ENCODE results near the gene TERF2IP.

Gene TERF2IP

DNA sequence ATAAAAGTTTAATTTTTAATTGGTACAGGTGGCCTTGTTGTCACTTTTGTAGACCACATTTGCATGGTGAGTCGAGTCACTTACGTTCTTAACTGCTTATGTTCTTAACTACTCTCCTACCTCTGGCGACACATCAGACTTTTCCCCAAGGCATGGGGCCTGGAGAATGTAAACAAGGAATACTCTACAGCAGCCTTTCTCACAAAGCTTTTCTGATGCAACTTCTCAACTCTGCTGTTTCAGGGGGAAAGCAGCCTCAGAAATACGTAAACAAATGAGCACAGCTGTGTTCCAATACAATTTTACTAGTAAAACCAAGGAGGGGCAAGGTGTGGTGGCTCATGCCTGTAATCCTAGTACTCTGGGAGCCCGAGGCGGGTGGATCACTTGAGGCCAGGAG lies 7.0 kb upstream of the TERF2IP start:
- no peak for DNase-seq
- ATAC-seq = no peak

DNA sequence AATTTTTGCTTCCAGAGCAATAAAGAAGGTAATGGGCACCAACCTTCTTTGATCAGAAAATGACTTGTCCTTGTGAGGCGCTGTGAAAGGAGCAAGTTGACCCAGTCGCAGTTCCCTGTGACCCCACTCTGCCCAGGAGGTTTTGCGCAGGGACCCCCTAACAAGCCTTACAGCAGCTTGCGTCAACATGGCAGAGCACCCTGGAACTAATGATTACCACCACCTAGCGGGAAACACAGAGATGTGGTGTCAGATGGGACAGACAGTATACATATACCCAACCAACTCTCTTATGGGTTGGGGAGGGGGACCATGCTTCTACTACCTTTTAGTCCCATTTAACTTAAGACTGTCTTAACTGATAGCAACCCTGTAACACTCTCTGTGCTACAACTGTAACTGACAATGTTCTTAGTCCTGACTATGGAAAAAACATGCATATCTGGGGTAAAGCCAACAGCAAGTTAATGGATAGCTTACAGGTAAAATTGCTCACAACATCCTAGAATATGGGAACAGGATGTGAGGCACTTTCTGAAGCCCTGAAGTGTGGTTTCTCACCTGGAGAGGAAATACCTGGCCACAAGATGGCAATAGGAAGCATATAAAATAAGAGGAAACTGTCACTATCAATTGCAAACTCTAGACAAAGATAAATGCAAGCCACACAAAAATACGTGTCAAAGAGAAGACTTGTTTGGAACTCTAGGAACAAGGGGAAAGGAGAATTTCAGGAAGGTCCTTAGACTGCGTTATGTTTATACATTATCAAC lies 3.1 kb upstream of the TERF2IP start:
- no peak for ATAC-seq
- no peak for DNase-seq

DNA sequence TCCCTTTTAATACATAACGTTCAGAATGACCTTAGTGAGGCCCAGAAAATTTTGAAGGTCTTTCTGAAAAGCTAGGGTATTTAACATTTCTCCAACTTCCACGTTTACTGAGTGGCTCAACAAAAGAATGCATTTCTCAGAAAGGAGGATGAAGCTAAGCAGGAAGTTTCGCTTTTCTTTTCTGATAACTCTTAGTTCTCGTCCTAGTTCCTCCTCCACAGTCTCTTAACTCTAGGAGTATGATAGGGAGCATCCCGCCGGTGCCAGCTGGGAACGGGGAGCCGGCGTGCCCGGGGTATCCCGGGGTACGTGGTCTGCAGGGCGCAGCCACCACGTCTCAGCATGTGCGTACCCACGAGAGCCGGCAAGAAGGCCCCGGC lies 471 bp upstream of the TERF2IP start:
- DNase-seq (no peak), ATAC-seq (peak; percentile 2)

DNA sequence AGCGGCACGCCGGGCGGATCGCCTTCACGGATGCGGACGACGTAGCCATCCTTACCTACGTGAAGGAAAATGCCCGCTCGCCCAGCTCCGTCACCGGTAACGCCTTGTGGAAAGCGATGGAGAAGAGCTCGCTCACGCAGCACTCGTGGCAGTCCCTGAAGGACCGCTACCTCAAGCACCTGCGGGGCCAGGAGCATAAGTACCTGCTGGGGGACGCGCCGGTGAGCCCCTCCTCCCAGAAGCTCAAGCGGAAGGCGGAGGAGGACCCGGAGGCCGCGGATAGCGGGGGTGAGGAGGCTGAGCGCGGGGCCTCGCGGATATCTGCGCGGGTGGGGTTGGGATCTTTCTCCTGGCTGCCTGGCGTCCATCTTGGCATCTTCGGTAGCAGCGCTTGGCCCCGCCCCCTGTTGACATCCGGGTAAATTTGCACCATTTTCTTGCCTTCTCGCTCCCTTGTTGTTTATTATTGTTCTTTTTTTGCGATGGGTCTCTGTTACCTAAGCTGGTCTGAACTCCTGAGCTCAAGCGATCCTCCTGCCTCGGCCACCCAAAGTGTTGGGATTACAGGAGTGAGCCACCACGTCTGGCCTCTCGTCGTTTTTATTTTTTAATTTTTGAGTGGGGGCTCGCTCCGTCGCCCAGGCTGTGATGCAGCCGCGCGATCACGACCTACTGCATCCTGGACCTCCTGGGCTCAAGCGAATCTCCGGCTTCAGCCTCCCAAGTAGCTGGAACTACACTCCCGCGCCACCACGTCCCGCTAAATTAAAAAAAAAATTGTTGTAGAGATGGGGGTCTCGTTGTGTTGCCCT lies 898 bp downstream of the TERF2IP start:
- ATAC-seq (peak; percentile 34), DNase-seq (peak; percentile 86)

DNA sequence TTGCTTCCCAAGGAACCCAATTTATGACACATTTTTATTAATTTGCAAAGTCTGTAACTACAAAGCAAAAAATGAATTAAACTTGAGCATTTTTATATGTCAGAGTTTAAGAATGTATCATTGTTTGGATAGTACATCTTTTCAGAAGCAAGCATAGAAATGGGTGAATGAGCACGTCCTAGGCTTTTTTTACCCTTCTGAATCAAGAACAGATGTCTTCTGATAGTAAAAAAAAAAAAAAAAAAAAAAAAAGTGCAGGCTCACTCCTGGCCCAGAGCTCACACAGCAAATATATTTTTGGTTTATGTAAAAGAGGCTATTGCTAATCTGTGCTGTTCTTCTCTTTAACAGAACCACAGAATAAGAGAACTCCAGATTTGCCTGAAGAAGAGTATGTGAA lies 6.3 kb downstream of the TERF2IP start:
- no peak for ATAC-seq
- no peak for DNase-seq

DNA sequence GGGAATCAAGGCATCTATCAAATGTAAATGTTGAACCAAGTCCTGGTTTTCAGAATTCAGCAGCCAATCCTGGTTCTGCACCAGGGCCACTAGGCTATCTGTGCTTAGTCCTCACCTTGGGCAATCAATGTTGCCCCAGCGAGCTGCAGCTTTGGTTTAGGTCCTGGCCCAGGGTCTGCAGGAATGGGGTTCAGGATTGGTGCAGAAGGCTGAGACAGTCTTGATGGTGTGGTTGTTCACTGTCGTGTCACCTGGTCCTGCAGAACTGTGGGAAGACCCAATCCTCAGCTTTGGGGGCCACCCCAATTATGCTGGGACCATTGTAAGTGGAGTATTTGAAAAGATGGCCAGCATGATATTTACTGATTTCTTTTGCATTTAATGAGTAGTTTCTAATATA lies 10.6 kb downstream of the TERF2IP start:
- ATAC-seq (no peak), DNase-seq (no peak)

DNA sequence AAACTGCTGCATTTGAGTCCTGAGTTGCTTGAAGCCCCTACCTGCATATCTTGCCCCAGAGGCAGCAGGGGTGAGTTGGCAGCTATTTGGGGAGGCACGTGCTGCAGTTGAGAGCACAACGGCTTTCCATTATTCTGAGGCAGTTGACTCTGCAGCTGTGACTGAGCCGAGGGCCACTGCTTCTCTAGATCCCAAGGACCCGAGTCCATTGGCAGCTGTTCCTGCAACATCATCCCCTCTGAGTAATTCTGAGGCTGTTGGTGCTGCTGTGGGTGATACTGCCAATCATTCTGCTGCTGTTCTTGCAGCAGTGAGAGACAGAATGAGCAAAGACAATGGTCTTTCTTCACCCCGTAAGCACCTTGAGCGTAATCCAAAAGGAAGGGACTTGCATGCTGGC lies 12.7 kb downstream of the TERF2IP start:
- DNase-seq (no peak), ATAC-seq (no peak)

DNA sequence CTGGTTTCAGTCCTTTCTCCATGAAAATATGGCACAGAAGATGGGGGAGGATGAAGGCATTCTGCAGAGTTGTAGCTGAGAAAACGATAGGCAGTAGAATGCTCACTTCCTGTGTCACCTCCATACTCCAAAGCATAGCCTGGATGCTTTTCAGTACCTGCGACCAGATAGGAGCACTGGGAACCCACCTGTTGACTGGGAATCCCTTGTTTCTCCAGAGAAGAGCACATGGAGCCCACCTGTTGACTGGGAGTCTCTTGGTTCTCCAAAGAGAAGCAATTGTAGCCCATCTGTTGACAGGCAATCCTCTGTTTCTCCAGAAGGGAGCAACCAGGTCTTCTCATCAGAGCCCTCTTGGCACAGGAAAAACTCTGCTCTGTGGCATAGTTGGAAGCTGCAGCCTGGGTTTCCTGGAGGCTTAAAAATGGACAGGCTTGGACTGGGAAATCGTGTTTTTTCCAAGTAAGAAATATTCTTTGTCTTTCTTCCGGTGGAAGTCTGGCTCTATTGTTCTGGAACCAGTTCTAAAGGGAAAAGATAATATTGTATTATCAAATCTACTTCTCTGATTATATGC lies 13.2 kb downstream of the TERF2IP start:
- ATAC-seq = no peak
- no peak for DNase-seq

DNA sequence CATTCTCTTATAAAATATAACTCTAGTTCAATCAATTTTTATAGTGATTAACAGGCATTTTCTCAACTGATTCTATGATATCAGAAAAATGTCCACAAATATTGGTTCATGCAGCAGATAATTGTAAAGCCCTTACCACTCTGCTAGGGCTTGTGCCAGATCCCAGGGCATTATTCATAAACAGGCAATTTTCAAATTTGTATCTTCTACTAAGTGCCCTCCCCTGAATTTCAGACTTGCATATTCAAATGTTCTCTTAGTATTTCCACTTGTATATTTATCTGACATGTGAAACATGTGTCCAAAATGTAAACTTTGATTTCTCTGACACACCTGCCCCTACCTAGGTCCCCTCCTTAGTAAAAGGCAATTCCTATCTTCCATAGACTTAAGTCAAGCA lies 19.9 kb downstream of the TERF2IP start:
- no peak for DNase-seq
- ATAC-seq = no peak

DNA sequence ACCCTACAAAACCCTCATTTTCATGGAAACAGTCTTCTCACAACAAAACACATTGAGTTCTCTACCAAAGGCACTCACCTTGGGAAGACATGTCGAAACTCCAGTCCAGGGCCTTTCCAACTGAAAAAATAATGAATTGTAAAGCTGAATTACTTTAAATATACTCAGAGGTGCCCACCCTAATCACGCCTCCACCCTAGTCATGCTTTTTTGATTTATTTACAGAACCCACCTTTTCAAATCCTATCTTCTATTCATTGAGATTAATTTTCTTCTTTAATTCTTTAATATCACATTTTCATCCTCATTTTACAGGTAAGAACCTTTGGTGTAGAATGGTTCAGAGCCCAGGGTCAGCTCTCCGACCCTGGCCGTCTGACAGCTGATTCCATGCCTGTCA lies 29.3 kb downstream of the TERF2IP start, which contains the start of gene CPHXL2:
CPHXL2 (minus strand) TSS at position 101 of the 400 bp plus-strand sequence; CDS start at position 91, 10 bp downstream.
- DNase-seq (no peak), ATAC-seq (no peak)

DNA sequence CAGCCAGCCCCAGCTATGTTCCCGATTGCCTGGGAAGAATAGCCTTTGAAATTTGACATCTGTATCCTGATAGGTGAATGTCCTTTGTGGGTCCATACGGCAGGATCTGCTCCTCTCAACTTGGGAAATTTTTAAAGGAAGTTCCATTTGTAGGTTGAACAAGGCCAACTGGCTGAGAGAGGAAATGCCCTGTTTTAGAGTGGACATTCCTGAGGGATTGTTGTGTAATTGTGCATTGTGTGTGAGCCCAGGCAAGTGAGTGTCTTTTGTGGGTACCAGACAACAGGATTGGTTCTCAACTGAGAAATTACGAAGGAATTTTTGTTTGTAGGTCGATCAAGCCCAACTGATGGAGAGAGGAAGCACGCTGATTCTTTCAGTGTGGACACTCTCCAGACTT lies 31.8 kb downstream of the TERF2IP start:
- ATAC-seq (no peak), DNase-seq (no peak)

DNA sequence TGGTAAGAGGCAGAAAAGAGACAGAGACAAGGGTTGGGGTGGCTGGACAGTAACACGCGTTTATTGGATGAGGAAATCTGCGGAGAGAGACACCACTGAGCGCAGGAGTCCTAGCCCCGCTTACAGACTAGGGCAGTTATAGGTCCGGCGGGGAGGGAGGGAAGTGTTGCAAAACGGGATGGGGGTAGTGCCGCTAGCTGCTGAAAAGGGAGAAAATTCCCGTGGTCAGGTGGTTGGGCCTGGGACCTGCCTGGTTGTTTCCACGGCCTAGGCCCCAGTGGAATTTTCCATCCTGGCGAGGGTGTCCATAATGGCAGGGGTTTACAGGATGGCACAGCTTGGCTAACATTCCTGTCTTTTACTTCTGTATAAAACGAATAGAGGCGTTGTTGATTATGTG lies 34.7 kb downstream of the TERF2IP start:
- ATAC-seq (no peak), DNase-seq (no peak)

DNA sequence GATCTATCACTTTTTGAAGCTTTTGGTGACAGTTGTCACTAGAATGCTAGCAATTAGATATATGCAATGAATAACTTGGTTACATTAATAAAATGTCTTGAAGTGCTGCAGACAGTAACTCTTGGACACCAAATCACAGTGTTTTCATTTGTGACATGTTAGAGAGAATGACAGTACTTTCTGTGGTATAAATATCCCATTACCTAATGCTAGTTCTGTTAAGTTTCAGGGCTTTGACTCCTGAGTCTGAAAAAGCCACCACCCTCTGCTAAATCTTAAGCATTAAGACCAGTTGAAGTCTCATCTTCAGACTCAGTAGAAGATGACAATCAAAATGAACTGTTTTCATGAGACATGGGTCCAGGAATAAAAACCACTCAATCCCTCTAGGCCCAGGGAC lies 39.8 kb downstream of the TERF2IP start:
- ATAC-seq = no peak
- DNase-seq = no peak

DNA sequence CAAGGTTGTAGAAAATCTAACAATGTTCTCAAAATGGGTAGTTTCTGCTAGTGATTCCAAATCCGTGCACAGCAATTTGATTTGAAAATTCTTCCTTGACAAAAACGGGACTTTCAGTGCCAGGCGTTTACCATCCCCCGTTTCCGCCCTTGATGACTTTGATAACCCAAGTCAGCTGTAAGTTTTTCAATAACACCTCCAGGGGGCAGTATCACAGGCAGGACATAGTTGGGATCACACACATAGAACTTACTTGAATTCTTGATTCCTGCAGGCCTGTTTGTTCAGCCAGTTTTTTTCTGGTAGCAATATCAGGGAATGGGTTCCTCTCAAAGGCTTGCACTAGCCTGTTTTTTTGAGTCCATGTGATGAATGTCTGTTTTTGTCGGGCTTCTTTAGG lies 48.1 kb downstream of the TERF2IP start:
- DNase-seq = no peak
- no peak for ATAC-seq

DNA sequence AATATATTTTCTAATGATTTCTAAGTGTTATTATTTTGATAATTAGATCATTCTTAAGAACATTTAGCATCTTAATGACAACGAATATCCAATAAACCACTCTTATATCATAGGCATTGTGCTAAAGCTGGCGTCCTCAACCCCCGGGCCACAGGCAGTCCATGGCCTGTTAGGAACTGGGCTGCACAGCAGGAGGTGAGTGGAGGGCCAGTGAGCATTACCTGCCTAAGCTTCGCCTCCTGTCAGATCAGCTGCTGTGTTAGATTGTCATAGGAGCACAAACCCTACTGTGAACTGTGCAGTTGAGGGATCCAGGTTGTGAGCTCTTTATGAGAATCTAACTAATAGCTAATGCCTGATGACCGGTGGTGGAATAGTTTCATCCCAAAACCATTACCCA lies 50.0 kb downstream of the TERF2IP start:
- ATAC-seq = no peak
- no peak for DNase-seq

DNA sequence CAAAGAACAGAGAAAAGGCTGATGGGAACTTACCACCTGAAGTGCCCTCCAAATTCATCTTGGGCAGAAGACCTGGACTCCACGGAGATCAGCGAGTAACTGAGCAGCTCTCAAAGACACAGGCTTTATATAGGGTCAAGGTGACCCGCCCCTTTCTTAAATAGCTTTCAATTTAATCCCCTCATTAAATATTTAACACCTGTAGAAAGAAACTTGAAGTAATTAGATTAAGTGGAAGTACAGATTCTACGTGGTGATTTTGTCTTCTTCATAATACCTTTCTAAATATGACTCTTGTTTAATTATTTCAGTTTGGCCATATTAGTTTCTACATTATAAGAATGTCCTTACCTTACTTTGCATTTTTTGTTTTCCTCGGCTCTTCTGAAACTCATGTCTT lies 53.8 kb downstream of the TERF2IP start, which contains the start of gene DUXB:
DUXB (minus strand) TSS at position 101 of the 400 bp plus-strand sequence; CDS start at position 58, 43 bp downstream.
- ATAC-seq (no peak), DNase-seq (no peak)

DNA sequence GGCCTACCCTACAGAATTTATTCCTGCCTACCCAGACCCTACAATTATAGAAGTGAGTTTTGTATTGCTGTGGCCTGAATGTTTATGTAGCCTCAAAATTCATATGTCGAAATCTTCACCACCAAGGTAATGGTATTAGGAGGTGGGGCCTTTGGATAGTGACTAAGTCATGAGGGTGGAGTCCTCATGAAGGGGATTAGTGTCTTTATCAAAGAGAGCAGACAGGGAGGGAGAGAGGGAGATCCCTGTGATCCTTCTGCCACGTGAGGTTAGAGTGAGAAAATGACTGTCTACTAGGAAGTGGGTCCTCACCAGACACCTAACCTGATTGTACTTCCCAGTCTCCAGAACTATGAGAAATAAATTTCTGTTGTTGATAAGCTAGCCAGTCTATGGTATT lies 54.7 kb downstream of the TERF2IP start:
- ATAC-seq = no peak
- DNase-seq = no peak

DNA sequence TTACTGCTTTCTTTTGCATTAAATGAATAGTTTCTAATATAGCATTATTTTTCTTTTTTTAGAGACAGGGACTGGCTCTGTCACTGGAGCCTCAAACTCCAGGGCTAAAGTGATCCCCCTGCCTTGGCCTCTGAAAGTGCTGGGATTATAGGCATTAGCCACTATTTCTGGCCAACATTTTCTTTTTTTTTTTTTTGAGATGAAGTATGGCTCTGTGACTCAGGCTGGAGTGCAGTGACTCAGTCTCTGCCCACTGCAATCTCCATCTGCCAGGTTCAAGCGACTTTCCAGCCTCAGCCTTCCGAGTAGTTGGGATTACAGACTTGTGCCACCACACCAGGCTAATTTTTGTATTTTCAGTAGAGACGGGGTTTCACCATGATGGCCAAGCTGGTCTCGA lies 55.7 kb downstream of the TERF2IP start:
- no peak for ATAC-seq
- DNase-seq = no peak
